ENCODE results near the gene CCDC88C.
"Not testable (repeated sequence)": the region's sequence is repeated elsewhere in the genome, so short reads cannot be mapped to it uniquely, and the experiment has no call there.

Gene CCDC88C

GRCh38 chr14:91417120-91417982 lies at the start of gene CCDC88C:
CCDC88C (minus strand) TSS chr14:91417820; CDS start chr14:91417690, 130 bp downstream.
- peak in 1 of 2 donors; percentile 61 for DNase-seq (ENCODE audit: low read depth in 2 of 2)

- no peak for DNase-seq (ENCODE audit: low read depth in 2 of 2)
Measured at GRCh38 chr14:91466192-91466591, 48.6 kb upstream of the CCDC88C start.

GRCh38 chr14:91464615-91465205 lies 47.1 kb upstream of the CCDC88C start:
- DNase-seq (ENCODE audit: low read depth in 2 of 2), result no peak

GRCh38 chr14:91458612-91459011 lies 41.0 kb upstream of the CCDC88C start:
- no peak for DNase-seq (ENCODE audit: low read depth in 2 of 2)

GRCh38 chr14:91456283-91456682 lies 38.7 kb upstream of the CCDC88C start:
- no peak for DNase-seq (ENCODE audit: low read depth in 2 of 2)

- no peak for DNase-seq (ENCODE audit: low read depth in 2 of 2)
Measured at GRCh38 chr14:91454580-91454979, 37.0 kb upstream of the CCDC88C start.

- no peak for DNase-seq (ENCODE audit: low read depth in 2 of 2)
Measured at GRCh38 chr14:91454155-91454554, 36.5 kb upstream of the CCDC88C start.

GRCh38 chr14:91453744-91454143 lies 36.1 kb upstream of the CCDC88C start:
- DNase-seq (ENCODE audit: low read depth in 2 of 2), result no peak

GRCh38 chr14:91444335-91445020 lies 26.9 kb upstream of the CCDC88C start:
- no peak for DNase-seq (ENCODE audit: low read depth in 2 of 2)

GRCh38 chr14:91439345-91439744 lies 21.7 kb upstream of the CCDC88C start:
- no peak for DNase-seq (ENCODE audit: low read depth in 2 of 2)

GRCh38 chr14:91438845-91439244 lies 21.2 kb upstream of the CCDC88C start:
- no peak for DNase-seq (ENCODE audit: low read depth in 2 of 2)

- not testable (repeated sequence) for DNase-seq (ENCODE audit: low read depth in 2 of 2)
Measured at GRCh38 chr14:91436266-91436665, 18.6 kb upstream of the CCDC88C start.

- no peak for DNase-seq (ENCODE audit: low read depth in 2 of 2)
Measured at GRCh38 chr14:91429385-91429784, 11.8 kb upstream of the CCDC88C start.

- DNase-seq (ENCODE audit: low read depth in 2 of 2), result not testable (repeated sequence)
Measured at GRCh38 chr14:91428931-91429330, 11.3 kb upstream of the CCDC88C start.

GRCh38 chr14:91425531-91425944 lies 7.9 kb upstream of the CCDC88C start:
- DNase-seq (ENCODE audit: low read depth in 2 of 2), result not testable (repeated sequence)

- DNase-seq (ENCODE audit: low read depth in 2 of 2), result no peak
Measured at GRCh38 chr14:91424813-91425530, 7.4 kb upstream of the CCDC88C start.

GRCh38 chr14:91420686-91421085 lies 3.1 kb upstream of the CCDC88C start:
- no peak for DNase-seq (ENCODE audit: low read depth in 2 of 2)

GRCh38 chr14:91419451-91419850 lies 1.8 kb upstream of the CCDC88C start:
- DNase-seq (ENCODE audit: low read depth in 2 of 2), result no peak

- no peak for DNase-seq (ENCODE audit: low read depth in 2 of 2)
Measured at GRCh38 chr14:91419044-91419397, 1.4 kb upstream of the CCDC88C start.

- DNase-seq (ENCODE audit: low read depth in 2 of 2), result peak; percentile 66 to 70
Measured at GRCh38 chr14:91418387-91419043, 895 bp upstream of the CCDC88C start.

- DNase-seq (ENCODE audit: low read depth in 2 of 2), result no peak
Measured at GRCh38 chr14:91417983-91418386, 365 bp upstream of the CCDC88C start.

Measured in activated CD8-positive, alpha-beta memory T cell treated with anti-CD3 and anti-CD28 coated beads for 4 hours (primary cell).